ENCODE measurements around the gene PTPRM.

Gene PTPRM

DNA sequence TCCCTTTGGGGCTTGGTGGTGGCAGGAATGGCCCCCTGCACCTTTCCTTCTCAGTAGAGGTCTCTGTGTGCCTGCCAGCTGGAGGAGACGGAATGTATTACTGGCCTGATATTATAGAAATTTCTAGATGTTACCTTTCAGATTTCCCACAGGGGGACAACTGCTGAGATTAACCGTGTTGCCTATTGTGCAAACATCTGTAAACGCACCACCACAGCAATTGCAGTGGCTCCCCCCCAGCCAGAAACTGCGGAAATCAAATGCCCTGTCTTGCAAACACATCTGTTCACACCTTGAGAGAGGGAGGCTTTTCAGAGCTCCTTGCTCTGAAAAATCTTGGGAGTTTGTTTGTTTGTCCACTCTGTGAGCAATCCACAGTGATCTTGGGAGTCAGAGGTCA lies 772.1 kb downstream of the PTPRM start (continued):
- TF ChIP-seq ZSCAN4 (tag by site-specific recombination; IDR thresholded peaks at IDR 0.05) (no peak), REST (tag by site-specific recombination; IDR thresholded peaks at IDR 0.05) (no peak), AEBP2 (tag by site-specific recombination; IDR thresholded peaks at IDR 0.05; ENCODE audit: borderline replicate concordance) (no peak), ZNF138 (tag by site-specific recombination; IDR thresholded peaks at IDR 0.05; ENCODE audit: borderline replicate concordance) (no peak), ZNF530 (tag by site-specific recombination; IDR thresholded peaks at IDR 0.05; ENCODE audit: low read depth) (no peak), PRDM4 (tag by site-specific recombination; IDR thresholded peaks at IDR 0.05) (no peak)

GRCh38 chr18:8339952-8340351 lies 772.8 kb downstream of the PTPRM start:
- TF ChIP-seq ZBTB20 (tag by site-specific recombination; IDR thresholded peaks at IDR 0.05) = no peak
- no peak for TF ChIP-seq ZNF596 (tag by site-specific recombination; IDR thresholded peaks at IDR 0.05)
- no peak for TF ChIP-seq ZNF837 (tag by site-specific recombination; IDR thresholded peaks at IDR 0.05)
- TF ChIP-seq ZNF48 (tag by site-specific recombination; IDR thresholded peaks at IDR 0.05) = no peak
- TF ChIP-seq ZNF146 (tag by site-specific recombination; IDR thresholded peaks at IDR 0.05) = no peak
- TF ChIP-seq ZBTB48 (tag by site-specific recombination; IDR thresholded peaks at IDR 0.05) = no peak
- TF ChIP-seq ZNF560 (tag by site-specific recombination; IDR thresholded peaks at IDR 0.05; ENCODE audit: borderline replicate concordance) = no peak
- no peak for TF ChIP-seq ZNF701 (tag by site-specific recombination; IDR thresholded peaks at IDR 0.05)
- no peak for TF ChIP-seq REST (tag by site-specific recombination; IDR thresholded peaks at IDR 0.05)
- TF ChIP-seq, protein P1, sequence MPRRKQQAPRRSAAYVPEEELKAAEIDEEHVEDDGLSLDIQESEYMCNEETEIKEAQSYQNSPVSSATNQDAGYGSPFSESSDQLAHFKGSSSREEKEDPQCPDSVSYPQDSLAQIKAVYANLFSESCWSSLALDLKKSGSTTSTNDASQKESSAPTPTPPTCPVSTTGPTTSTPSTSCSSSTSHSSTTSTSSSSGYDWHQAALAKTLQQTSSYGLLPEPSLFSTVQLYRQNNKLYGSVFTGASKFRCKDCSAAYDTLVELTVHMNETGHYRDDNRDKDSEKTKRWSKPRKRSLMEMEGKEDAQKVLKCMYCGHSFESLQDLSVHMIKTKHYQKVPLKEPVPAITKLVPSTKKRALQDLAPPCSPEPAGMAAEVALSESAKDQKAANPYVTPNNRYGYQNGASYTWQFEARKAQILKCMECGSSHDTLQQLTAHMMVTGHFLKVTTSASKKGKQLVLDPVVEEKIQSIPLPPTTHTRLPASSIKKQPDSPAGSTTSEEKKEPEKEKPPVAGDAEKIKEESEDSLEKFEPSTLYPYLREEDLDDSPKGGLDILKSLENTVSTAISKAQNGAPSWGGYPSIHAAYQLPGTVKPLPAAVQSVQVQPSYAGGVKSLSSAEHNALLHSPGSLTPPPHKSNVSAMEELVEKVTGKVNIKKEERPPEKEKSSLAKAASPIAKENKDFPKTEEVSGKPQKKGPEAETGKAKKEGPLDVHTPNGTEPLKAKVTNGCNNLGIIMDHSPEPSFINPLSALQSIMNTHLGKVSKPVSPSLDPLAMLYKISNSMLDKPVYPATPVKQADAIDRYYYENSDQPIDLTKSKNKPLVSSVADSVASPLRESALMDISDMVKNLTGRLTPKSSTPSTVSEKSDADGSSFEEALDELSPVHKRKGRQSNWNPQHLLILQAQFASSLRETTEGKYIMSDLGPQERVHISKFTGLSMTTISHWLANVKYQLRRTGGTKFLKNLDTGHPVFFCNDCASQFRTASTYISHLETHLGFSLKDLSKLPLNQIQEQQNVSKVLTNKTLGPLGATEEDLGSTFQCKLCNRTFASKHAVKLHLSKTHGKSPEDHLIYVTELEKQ (tag by site-specific recombination; IDR thresholded peaks at IDR 0.05; ENCODE audit: borderline replicate concordance) = no peak
- TF ChIP-seq ZNF23 (tag by site-specific recombination; IDR thresholded peaks at IDR 0.05; ENCODE audit: borderline replicate concordance) = no peak

More at GRCh38 chr18:8339952-8340351, 772.8 kb downstream of the PTPRM start:
- H3K27ac ChIP-seq (ENCODE audit: extremely low read depth, low read depth, low read length) = no peak overlapping the region
- H3K36me3 ChIP-seq (ENCODE audit: control insufficient read depth in 2 of 2, insufficient read depth in 1 of 2, low read length in 2 of 2) = no peaks in the 10 kb centered on the region
- no peak overlapping the region for H3K4me3 ChIP-seq (ENCODE audit: low read depth, low read length)
- no peaks in the 10 kb centered on the region for H3K9me3 ChIP-seq (ENCODE audit: control insufficient read depth, insufficient read depth, low read depth, low read length)
- H3K4me1 ChIP-seq (ENCODE audit: control insufficient read depth, insufficient read depth, low read length) = no peaks in the 10 kb centered on the region
- POLR2A ChIA-PET = no interaction called here
- CTCF ChIA-PET = interaction anchor here (0.6 kb wide), 2 partner anchors 29 to 437 kb away, joined by 3 to 4 read pairs; no protein-coding TSS in a partner anchor

All from HEK293 (cell line).